Epithelial cell of umbilical artery (primary cell): ENCODE data around the gene SMDT1. TPM values are rescaled to one million over a fixed set of nuclear protein-coding genes. Genes with fewer than 3 reads are reported as not detected.

Experiments
- total RNA-seq: library from RNA; depleted of rRNA; stranded (reverse); fragments of >200 nt; gene quantifications from 2 replicates; pipeline ENCODE4 v1.2.3, GENCODE V29; 2014

The SMDT1 gene, protein sequence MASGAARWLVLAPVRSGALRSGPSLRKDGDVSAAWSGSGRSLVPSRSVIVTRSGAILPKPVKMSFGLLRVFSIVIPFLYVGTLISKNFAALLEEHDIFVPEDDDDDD
- total RNA-seq: 5.2 and 6.7 TPM in 2 replicates

DNA sequence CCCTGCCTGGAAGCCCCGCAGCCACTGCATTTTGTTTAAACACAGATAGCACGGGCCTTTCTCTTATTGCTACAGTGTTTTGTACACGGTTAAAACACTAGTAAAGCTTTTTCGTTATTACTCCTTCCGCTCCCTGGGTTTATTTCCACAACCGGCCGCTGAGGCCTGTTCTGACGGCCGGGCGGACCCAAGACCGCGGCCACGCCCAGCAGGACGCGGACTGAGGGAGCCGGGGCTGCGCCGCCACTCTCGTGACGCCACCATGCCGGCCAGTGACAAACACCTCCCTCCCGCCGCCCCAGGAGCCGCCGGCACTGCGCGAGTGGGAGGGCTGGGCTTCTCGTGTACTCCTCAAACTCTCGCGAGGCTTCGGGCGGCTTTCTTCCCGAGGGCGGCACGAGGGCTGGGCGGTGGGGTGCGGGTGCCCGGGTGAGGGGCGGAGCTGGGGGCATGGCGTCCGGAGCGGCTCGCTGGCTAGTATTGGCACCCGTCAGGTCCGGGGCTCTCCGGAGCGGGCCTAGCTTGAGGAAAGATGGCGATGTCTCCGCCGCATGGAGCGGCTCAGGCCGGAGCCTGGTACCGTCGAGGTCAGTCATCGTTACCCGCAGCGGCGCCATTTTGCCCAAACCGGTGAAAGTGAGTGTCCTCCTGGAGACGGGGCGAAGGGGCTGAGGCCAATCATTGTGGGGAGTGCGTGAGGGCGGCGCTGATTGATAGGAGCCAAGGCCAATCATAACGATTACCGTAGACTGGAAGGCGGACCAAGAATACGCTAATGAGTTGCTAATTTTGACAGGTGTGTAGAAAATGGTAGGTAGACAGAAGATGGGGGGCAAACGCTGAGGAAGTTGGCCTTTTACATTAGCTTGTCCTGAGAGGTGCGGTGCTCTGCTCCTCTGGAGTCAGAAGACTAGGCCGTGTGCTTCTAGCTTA, at the start of gene SMDT1:
SMDT1 (plus strand) TSS at position 382 of the 933 bp plus-strand sequence; CDS start at position 451, 69 bp downstream.

DNA sequence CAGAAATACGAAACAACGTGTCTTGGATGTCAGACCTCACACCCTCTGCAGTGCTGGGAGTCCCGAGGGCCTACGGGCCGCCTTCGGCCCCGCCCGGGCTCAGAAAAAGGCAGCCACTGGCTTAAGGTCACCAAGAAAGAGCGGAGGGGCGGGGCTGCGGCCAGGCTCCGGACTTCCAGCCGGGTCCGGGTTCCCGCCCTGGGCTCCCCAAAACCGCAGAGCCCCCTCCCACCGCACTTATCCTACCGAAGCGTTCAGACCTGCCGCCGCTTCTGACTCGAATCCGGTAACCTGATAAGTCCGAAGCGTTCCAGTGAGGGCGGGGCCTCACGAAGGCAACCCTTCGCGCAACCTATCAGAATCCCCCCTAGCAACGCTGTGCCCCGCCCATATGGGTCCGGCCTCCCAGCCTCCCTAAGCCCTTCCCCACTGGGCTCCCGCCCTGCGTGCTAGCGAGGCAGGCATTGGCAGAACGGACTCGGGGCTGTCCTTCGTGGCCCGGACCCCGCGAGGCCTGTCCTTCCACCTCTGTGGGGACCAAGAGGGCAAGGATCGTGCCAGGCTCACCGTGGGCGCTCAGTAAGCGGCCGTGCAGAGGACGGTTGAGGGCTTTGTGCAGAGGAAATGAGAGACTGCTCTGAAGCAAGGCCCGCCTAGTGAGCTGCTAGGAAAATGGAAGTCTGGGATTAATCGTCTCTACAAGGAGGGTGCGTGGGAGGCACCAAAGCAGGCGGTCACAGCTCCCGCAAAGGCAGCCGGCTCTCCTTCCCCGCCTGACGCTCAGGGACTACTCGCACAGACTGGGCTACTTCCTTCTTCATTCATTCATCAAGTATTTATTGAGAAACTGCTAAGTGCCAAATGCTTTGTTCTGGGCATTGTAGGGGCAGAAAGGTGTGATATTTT, 8.7 kb upstream of the SMDT1 start, which contains the start of gene NAGA:
NAGA (minus strand) TSS at position 296 of the 906 bp plus-strand sequence. CDS start 515 bp downstream, outside the sequence.

DNA sequence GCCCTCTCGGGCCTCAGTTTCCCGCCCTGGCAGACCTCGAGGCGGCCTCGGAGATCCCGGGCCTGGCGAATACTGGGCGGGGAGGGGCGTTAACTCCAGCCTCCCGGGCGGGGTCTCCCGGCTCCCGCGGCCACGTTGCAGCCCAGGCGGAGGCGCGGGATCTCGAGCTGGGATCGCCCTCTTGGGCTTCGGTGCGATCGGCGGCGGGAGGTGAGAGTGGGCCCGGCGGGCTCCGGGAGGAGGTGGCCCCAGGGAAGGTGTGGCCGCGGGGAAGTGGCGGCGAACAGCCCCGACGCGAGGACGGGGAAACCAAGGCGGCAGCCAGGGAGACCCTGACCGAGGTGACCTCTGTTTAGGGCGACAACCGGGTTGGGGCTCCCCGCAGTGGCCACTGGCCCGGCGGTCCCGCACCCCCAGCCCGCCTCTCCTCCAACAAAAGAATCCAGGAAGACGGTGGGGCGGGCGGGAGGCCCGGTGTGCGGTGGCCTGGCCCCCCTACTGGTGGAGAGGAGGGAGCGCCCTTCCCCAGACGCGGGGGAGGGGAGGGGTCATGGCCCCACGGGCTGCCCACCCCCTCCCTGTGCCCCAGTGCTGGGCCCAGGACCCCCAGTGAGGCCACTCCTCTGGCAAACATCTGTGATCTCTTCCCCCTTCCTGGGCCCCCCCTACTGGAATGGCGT, 5.2 kb upstream of the SMDT1 start, which contains the start of gene PHETA2:
PHETA2 (plus strand) TSS at position 117 of the 680 bp plus-strand sequence. CDS start 3,046 bp downstream, outside the sequence.

DNA sequence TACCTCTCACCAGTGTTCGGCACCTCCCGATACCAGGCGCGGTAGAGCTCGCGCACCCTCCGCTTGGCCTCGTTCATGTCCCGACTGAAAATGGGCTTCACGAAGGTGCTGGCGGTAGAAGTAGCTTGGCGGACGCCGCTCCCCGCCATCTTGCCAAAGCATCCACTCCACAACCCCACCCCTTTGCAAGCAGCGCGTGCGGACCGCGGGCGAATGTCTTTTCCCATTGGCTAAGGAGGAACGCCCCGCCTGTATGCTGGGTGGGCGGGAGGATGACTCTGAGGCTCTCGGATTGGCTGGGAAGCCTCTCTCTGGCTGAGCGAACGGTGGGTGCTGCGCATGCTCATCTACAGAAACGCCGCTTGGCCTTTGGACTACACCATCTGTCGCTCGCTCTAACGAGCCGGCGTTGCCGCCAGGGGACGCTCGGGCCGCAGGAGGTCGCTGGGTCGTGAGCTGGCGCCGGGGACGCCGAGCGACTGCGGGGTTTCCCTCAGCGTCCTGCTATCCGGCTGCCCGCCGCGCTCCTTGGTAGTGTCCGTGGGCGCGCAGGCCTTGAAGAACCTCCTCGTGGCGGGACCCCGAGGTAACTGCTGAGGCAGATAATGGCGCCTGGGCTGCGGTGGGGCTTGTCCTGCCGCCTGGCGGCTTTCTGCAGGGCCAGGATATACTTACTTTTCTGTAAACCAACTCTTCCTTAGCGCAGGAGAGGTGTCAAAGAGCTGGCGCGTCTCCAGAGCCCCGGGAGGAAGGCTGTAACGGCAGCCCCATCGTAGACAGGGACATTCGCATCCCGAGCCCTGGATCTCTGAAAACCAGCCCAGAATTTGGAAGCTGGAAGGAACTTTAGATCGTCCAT, 11.3 kb downstream of the SMDT1 start, which contains the start of gene NDUFA6:
NDUFA6 (minus strand) TSS at position 177 of the 859 bp plus-strand sequence; CDS start at position 149, 28 bp downstream.

DNA sequence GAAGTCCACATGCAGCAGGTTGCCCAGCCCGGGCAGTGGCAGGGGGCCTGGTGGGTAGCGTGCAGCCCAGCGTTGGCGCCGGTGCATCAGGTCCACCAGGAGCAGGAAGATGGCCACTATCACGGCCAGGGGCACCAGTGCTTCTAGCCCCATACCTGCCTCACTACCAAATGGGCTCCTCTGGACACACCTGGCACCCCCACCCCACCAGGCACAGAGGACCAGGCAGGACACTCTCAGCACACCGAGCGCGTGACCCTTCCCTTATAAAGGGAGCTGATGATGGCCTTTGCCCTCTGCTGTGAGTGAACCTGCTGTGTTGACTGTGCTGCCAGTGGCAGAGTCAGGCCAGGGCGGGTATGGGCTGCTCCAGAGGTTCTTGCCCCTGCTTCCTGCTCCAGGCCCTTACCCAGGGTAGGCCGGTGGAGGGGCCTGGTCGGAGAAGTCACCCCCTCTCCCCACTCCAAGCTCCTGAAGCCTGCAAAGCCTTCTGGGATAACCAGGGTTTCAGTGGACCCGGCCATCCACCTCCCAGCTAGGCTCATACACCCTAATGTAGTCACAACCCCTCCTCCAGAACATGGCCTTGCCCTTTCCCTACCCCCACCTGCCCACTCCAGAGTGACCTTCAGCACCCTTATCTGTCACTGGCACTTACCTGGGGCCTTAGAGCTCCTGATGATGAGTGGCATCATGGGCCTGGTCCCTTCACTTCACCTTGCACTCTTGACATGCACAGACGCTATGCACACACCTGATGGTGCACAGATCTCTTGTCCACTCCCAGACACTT, 51.3 kb downstream of the SMDT1 start, which contains the start of gene CYP2D6:
CYP2D6 (minus strand) TSS at position 172 of the 793 bp plus-strand sequence; CDS start at position 153, 19 bp downstream.

Other genes starting within 250 kb of the SMDT1 start
- 39.5 and 40.0 TPM in 2 replicates for gene SREBF2, start 246.6 kb upstream of the SMDT1 start, total RNA-seq
- gene SHISA8, start 164.6 kb upstream of the SMDT1 start, total RNA-seq: not detected in 2 replicates
- gene TNFRSF13C, start 152.9 kb upstream of the SMDT1 start, total RNA-seq: 0.15 TPM in 1 of 2 replicates, not detected in the other
- 19.8 and 32.7 TPM in 2 replicates for gene CENPM, start 132.5 kb upstream of the SMDT1 start, total RNA-seq
- 0.15 TPM in 1 of 2 replicates, not detected in the other for gene SEPTIN3, start 110.3 kb upstream of the SMDT1 start, total RNA-seq
- under 0.01 and 0.15 TPM in 2 replicates for gene WBP2NL, start 80.9 kb upstream of the SMDT1 start, total RNA-seq
- 37.4 and 49.1 TPM in 2 replicates for gene NAGA, start 8.9 kb upstream of the SMDT1 start, total RNA-seq
- 16.9 and 26.6 TPM in 2 replicates for gene PHETA2, start 5.5 kb upstream of the SMDT1 start, total RNA-seq
- 58.5 and 74.8 TPM in 2 replicates for gene NDUFA6, start 11.1 kb downstream of the SMDT1 start, total RNA-seq
- not detected in 2 replicates for gene CYP2D6, start 51.1 kb downstream of the SMDT1 start, total RNA-seq
- gene TCF20, start 191.0 kb downstream of the SMDT1 start, total RNA-seq: 16.0 and 18.5 TPM in 2 replicates